Hematopoietic multipotent progenitor cell treated with erythropoietin and hydrocortisone succinate and interleukin-3 and kit ligand, for 4 days (in vitro differentiated cells): Measurements from ENCODE around the gene F2RL3.
A peak's percentile ranks its signal among the peaks of the same experiment; 100 is the strongest.

Experiments
- DNase-seq: peaks from one replicate; pipeline ENCODE4 v3.0.0-alpha.2; 2015

Gene F2RL3

DNA sequence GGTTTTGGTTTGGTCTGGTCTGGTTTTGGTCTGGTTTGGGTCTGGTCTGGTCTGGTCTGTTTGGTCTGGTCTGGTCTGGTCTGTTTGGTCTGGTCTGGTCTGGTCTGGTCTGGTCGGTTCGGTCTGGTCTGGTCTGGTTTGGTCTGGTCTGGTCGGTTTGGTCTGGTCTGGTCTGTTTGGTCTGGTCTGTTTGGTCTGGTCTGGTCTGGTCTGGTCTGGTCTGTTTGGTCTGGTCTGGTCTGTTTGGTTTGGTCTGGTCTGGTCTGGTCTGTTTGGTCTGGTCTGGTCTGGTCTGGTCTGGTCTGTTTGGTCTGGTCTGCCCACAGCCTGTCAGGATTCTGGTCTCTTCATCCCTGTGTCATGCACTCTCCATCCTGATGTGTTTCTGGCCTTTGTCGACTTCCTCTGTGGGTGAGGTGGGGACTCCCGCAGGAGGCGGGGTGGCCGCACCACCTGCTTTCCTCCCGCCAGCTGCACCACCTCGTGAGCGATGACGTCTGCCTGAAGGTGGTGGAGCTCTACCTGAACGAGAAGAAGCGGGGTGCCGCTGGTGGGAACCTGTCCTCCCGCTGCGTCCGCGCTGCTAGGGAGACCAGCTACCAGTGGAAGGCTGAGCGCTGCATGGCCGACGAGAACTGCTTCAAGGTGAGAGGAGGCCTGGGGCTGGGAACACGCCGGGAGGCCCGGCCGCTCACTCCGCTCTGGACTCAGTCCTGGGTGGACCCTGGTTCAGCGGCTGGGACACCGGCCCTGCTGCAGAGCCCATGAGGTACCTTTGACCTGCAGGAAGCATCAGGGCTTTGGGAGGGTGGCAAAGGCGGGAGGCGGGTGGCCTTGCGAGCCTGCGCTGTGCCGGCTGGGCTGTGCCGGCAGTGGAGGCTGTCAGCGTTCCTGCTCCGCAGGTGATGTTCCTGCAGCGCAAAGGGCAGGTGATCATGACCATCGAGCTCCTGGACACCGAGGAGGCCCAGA is 12.9 kb upstream of the F2RL3 start:
- DNase-seq = no peak

DNA sequence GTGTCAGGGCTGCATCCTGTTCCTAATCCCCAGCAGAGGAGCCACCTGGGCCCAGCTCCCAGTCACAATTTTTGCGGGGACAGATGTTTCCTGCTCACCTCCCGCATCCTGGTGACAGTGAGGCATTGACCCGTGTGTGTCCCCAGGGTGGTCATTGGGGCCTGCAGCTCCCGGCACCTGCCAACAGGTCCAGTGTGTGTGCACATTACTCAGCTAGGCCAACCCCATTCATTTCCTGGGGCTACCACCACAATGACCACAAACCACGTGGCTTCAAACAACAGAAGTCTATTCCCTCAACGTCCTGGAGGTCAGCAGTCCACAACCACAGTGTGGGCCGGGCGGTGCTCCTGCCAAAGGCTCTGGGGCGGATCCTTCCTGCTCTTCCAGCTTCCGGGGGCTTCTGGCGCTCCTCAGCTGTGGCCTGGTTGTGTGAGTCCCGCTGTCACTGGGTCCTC is 11.9 kb upstream of the F2RL3 start:
- peak; percentile 57 for DNase-seq

DNA sequence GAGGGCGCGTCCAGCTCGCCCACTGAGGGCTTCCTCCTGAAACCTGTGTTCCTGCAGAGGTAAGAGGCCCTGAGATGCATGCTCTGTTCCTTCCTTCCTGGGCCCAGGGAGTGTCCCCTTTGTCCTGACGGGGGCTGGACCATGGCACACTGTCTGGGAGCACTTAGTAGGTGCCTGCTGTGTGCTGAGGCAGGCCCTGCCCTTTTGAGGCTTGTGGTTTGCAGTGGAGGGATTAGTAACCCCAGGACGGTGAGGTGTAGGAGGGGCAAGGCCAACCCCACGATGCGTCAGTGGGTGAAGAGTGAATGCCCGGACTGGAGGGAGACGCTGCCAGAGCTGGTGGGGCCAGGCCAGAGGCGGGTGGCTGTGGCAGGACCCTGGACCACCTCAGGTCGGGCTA is 11.2 kb upstream of the F2RL3 start:
- no peak for DNase-seq

DNA sequence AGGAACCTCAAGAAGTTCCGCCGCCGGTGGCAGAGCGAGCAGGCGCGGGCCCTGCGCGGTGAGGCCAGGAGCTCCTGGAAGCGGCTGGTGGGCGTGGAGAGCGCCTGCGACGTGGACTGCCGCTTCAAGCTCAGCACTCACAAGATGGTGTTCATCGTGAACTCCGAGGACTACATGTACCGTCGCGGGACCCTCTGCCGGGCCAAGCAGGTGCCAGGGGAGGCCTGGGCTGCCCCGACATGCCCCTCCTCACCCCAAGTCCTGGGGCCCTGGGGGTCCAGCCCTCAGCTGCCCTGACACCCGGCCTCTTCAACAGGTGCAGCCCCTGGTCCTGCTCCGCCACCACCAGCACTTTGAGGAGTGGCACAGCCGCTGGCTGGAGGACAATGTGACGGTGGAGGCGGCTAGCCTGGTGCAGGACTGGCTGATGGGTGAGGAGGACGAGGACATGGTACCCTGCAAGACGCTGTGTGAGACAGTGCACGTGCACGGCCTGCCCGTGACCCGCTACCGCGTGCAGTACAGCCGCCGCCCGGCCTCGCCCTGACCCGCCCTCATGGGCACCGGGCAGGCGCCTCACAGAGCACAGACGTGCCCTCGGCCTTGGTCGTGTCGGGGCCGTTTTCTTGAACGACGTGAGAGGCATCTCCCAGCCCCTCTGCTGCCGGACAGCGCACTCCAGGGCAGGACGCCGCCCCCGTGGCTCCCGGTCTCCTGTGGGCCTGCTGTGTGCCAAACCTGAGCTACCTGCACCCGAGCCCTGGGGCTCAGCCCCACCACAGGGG is 10.4 kb upstream of the F2RL3 start:
- no peak for DNase-seq

DNA sequence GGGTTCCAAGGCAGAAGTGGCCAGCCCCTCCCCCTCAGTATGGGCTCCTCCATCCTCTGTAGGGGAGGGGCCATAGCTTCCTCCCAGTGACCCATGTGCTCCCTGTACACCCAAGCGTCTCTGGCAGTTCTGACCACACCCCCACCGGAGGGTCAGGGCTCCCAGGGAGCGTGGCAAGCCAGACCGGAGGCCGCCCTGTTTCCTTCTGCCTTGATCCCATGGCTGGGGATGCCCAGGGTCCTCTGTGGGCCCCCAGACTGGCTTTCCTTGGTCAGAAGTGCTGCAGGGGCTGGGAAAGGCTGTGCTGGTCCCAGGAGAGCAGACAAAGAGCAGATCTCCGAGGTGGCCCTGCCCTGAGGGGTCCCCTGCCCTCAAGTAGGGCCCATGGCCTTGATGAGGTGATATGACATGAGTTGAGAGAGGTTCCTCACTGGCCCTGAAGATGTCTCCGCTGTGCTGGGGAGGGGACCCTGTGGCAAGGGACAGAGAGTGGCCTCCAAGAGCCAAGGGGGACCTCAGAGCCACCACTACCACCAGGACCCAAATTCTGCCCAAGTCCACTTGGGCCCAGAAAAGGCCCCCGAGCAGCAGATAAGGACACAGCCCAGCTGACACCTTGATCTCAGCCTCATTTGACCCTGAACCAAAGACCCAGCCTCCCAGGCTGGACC is 7.8 kb upstream of the F2RL3 start:
- no peak for DNase-seq

DNA sequence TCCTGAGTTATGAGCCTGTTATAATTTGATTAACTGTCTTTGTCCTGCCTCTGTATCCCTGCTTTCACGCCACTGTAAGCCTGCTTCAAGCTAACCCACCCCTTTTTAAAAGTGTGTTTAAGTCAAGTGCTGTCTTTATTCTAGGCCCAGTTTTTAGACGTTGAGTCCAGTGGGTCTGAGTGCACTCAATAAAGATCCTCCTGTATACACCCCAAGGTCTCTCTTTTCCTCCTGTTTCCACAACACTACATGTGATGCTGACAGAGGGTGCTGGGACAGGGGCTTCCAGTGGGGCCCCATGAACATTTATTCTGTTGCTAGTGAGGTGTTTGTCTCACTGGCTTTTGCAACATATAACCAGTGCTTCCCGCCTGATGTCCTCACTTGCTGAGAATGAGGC is 6.7 kb upstream of the F2RL3 start:
- no peak for DNase-seq

DNA sequence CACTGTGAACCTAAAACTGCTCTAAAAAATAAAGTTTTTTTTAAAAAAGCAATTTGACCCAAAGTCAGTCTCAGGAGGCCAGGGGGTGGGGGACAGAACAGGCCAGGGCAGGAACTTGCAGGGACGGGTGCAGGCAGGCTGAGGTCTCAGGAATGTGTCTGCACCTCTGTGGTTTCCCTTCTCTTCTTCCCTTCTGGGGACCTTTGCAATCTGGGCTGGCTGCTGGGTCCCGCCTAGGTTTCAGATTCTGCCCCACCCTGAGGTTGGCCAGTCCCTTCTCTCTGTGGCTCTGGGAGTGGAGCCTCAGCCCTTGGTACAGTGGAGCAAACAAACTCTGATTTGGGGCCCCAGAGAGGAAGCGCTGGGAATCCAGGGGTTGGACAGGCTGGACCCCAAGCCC is 5.3 kb upstream of the F2RL3 start:
- peak; percentile 32 for DNase-seq

DNA sequence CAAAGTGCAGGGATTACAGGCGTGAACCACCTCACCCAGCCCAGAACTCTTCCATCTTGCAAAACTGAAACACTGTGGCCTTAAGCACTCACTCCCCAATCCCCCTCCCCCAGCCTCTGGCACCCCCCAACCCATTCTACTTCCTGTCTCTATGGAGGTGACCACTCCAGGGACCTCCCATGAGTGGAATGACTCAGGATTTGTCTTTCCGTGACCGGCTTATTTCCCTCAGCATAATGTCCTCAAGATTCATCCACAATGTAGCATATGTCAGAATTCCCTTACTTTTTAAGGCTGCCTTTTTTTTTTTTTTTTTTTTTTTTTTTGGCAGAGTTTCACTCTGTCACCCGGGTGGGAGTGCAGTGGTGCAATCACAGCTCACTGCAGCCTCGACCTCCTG is 3.6 kb upstream of the F2RL3 start:
- peak; percentile 36 for DNase-seq

DNA sequence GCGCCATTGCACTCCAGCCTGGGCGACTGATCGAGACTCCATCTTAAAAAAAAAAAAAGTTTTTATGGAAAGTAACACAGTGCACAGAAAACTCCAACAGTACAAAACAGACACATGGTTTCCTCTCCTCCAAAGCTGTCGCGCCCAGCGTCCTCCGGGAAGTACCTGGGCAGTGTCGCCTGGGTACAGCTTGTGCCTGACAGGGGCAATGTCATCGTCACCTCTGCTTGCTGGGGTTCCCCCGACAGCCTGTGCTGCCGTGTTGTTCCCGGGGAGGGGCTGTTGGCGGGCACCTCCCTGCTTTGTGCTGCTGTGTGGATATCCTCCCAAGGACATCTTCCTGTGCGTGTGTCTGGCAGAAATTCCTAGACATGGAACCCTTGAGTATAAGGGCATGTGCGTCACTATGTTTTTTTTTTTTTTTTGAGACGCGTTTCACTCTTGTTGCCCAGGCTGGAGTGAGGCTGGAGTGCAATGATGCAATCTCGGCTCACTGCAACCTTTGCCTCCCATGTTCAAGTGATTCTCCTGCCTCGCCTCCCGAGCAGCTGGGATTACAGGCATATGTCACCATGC is 2.4 kb upstream of the F2RL3 start:
- DNase-seq = no peak

DNA sequence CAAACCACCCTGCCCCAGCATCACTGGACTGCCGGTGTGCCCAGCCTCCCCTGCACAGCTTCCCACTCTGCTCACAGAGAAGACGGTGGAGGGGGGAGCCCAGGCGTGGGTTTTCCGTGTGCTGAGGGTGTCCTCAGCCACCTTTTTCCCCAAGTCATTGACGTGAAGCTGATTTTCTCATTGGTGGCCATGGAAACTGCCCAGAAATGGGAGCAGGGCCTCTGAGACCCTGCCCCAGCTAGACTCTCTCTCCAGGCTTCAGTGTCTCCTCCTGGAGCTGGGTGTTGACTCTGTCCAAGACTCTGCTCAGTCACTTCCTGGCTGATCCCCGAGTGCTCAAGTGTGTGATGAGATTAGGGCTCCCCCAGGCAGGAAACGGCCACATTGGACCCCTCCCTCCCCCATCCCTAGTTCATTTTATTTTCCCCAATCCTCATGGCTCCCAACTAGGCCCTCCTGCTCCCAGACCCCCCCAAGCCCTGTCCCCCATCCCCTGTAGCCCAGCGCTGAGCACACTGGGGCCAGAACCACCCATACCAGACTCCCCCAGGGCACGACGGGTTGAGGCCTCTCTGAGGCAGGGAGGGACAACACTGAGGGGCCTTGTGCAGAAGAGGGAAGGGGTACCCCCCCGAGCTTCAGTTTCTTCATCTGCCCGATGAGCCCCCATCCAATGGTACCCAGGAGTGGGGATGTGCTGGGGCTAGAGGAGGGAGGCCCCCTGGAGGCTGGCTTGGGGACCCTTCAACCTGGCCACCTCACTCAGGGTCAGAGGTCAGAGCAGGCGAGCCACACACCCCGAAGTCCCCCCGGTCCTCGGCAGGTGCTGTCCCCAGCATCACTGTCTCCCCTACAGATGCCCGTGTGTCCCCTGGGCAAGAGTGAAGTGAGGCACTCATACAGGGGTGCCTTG is 1.2 kb upstream of the F2RL3 start:
- peak; percentile 85 for DNase-seq

DNA sequence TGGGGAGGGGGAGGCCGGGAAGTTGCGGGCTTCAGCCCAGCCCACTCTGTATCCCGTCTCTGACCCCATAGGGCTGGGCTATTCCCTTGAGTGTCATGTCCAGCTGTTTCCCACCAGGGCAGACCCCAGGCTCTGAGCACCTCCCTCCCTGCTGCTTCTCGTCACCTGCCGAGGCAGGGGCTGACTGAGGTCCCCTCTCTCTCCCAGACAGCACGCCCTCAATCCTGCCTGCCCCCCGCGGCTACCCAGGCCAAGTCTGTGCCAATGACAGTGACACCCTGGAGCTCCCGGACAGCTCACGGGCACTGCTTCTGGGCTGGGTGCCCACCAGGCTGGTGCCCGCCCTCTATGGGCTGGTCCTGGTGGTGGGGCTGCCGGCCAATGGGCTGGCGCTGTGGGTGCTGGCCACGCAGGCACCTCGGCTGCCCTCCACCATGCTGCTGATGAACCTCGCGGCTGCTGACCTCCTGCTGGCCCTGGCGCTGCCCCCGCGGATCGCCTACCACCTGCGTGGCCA is 625 bp downstream of the F2RL3 start:
- peak; percentile 80 for DNase-seq

DNA sequence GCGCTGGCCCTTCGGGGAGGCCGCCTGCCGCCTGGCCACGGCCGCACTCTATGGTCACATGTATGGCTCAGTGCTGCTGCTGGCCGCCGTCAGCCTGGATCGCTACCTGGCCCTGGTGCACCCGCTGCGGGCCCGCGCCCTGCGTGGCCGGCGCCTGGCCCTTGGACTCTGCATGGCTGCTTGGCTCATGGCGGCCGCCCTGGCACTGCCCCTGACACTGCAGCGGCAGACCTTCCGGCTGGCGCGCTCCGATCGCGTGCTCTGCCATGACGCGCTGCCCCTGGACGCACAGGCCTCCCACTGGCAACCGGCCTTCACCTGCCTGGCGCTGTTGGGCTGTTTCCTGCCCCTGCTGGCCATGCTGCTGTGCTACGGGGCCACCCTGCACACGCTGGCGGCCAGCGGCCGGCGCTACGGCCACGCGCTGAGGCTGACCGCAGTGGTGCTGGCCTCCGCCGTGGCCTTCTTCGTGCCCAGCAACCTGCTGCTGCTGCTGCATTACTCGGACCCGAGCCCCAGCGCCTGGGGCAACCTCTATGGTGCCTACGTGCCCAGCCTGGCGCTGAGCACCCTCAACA is 1.2 kb downstream of the F2RL3 start:
- DNase-seq = no peak

DNA sequence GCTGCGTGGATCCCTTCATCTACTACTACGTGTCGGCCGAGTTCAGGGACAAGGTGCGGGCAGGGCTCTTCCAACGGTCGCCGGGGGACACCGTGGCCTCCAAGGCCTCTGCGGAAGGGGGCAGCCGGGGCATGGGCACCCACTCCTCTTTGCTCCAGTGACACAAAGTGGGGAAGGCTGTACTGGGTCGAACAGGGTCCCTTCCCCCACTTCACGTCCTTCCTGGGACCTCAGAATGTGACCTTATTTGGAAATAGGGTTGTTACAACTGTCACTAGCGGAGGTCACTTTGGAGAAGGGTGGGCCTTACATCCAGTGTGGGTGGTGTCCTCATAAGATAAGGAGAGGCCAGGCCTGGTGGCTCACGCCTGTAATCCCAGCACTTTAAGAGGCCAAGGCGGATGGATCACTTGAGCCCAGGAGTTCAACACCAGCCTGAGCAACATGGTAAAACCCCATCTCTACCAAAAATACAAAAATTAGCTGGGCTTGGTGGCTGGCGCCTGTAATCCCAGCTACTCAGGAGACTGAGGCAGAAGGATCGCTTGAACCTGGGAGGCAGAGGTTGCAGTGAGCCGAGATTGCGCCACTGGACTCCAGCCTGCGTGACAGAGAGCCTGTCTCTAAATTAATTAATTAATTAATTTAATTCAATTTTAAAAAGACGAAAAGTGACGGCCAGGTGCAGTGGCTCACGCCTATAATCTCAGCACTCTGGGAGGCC is 1.8 kb downstream of the F2RL3 start:
- DNase-seq = peak; percentile 87

DNA sequence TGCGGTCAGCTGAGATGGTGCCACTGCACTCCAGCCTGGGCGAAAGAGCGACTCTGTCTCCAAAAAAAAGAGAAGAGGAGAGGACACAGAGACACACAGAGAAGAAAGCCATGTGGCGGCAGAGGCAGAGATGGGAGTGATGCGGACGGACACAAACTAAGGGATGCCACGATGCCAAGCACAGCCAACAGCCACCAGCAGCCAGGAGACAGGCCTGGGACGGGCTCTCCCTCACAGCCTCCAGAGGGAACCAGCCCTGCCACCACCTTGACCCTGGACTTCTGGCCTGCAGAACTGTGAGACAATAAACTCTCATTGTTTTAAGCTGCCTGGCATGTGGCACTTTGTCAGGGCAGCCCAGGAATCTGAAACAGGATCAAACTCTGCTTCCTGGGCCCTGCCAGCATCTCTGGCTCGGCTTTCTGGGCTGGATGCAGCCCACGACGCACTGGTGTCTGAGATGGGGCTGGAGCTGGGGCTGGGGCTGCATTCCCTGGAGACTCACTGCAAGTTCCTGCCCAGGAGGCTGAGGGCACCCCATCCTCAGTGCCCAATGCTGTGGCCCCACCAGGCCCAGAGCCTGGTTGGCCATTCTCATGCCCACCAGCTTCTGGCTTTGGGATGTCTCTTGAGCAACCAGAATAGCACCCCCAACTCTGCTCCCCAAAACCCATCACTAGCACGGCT is 3.0 kb downstream of the F2RL3 start:
- no peak for DNase-seq

DNA sequence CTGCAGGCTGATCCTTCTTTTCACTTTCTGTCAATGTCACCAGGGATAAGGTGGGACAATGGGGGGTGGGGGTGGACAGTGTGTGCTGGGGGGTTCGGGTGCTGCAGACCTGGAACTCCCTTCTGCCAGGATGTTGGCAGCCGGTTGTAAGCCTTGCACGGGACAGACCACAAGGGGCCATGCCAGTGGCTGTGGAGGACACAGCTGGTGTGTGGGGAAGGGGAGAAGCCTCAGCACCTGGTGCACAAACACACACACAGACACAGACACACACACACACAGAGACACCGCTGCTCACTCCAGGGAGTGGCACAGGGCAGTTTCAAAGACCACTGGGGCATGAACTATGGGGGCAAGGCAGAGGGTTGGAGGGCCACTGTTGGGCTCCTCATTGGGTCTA is 3.6 kb downstream of the F2RL3 start:
- peak; percentile 54 for DNase-seq

DNA sequence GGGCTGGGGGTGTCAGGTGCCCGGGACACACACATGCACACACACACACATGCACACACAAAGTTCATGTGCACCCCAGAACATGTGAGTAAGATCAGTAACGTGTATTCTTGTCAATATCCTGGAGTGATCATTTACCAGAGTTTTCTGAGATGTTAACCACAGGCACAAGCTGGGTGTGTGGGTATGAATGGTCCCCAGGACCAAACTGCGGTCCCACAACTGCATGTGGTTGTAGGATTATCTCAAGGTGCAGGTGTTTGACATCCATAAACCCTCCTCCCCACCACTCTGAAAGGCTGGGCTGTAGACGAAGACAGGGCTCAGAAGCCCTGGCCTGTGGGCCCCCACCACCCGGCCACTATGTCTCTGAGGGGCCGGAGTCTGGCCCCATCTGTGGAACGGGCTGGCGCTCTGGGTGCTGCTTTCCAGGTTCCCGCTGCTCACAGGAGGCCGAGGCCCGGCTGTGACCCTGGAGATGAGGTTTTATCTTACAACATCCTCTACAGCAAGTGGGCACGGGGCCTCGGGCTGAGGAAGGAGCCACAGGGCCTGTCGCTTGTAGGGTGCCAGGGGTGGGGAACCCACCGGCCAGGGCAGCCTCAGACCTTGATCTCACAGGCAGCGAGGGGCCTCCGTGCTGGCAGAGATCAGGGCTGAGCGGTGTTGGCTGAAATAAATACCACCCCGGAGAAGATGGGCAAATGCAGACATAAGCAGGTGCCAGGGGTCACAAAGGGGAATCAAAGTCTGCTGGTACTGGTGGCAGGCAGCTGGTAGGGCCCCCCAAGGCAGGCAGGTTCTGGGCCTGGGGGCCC is 4.3 kb downstream of the F2RL3 start:
- DNase-seq = peak; percentile 55

DNA sequence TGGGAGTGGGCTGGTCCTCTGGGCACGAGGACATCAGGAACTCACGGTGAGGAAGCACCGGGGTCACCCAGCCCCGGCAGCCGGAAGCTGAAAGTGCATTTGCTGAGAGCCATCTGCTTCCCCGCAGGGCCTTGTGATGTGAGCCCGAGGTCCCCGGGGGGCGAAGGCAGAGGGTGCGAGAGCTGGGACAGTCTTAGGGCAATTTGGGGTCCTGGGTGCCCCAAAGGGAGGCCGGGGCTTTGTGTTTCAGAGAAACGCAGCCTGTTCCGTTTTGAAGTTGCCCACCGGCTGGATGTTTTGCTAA is 4.8 kb downstream of the F2RL3 start:
- peak; percentile 62 for DNase-seq

DNA sequence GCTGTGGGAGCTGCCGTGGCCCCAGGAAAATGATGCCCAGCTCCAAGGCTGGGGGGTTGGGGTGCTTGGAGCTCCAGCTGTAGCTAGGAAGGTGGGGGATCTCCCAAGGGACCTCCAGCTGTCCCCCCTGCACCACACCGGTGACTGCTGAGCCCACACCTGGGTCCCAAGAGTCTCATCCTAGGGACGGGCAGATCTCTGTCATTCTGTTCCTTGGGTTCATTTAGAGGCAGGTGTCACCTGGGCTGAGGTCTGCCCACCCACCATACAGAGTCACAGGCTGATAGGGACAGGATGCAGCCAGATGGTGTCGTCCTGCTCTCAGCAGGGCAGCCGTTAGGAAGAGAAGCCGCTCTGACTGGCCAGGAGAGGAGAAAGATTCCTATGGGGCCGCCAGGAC is 5.3 kb downstream of the F2RL3 start:
- no peak for DNase-seq

DNA sequence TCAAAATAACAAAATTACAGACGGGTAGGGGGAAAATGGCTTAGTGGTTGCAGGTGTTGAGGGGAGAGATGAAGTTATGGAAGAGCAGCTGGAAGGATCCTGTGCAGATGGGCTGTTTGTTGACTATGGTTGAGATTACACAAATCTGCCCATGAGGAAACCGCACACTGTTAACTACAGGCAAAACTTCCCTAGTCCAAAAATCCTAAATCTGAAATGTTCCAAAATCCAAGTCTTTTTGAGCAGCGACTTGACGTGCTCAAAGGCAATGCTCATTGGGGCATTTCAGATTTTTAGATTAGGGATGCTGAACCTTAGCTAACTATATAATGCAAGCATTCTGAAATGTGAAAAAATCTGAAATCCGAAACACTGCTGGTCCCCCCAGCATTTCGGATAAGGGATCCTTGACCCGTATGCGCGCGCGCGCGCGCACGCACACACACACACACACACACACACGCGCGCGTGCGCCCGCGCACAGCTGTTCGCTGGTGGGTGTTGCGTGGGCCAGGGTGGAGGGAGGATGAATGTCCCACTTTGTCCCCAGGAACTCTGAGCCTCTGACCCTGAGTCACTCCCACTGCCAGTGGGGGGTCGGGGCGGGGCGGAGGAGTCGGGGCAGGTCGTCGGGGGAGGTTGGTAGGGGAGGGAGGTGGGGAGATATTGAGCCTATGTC is 6.8 kb downstream of the F2RL3 start:
- no peak for DNase-seq
